Sigmoid colon (tissue), 4 donors: ENCODE data around the gene DDIT3.

Experiments used
- POLR2A ChIP-seq, 2 donors: fragments of 450-650 bp; IDR thresholded peaks; one replicate each; pipeline ENCODE4 v1.6.1; 2016; ENCODE audit warnings: antibody characterized with exemption in 2 of 2, mild to moderate bottlenecking in 2 of 2, moderate library complexity in 2 of 2
- POLR2AphosphoS5 ChIP-seq, 4 donors: sonication (generic); formaldehyde crosslinking; IDR thresholded peaks; one replicate each; pipeline ENCODE4 v1.6.1; 2017; ENCODE audit warnings: antibody characterized with exemption in 4 of 4

- TF ChIP-seq POLR2A (IDR thresholded peaks at IDR 0.05) (peak; percentile 48 to 62), POLR2AphosphoS5 (IDR thresholded peaks at IDR 0.05) (peak; percentile 62 to 83 (median 75))
Measured at GRCh38 chr12:57522011-57522886, 1.9 kb upstream of the DDIT3 start, which contains the start of gene MBD6.
